NOMO-1 treated with DMSO at 0.1 percent for 48 hours (cell line): ENCODE data around the gene RGS19.
A peak's percentile ranks its signal among the peaks of the same experiment; 100 is the strongest.

Source experiments
- DNase-seq: peaks from one replicate; lab custom pipeline; 2025; ENCODE audit not compliant: unreplicated experiment; lab: John Stamatoyannopoulos, UW

RGS19 gene

DNA sequence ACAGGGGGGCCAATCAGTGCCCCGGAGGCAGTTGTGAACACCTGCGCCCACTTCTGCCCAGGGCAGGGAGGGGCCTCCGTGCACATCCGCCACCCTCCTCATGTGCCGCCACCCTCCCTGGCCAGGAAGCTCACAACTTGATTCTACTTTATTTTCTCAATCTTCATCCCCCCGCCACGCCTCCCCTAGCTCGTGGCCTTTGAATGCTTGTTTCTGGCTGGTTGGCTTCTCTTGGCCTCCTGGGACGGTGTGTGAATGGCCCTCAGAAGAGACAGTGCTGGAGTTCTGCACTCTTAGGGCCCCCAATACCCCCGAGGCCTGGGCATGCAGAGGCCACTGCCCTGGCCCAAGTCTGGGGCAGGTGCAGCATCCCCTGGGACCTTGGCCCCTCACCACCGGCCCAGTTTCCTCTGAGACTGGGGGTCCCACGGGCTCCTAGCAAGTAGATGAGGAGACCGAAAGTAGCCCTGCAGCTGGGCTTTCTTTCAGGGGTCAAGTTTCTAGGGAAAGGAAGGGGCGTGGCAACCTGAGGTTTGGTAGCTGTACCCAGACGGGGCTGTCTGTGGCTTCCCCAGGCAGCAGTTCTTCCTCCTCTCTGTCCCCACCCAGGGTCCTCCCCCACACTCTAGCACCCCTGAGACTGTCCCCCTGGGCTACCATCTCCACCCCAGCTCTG, 1.3 kb downstream of the RGS19 start:
- peak; percentile 62 for DNase-seq

- DNase-seq, result no peak
Observed at GRCh38 chr20:64077541-64077875, 1.8 kb downstream of the RGS19 start.

- peak; percentile 74 for DNase-seq
Observed at GRCh38 chr20:64077094-64077493, 2.2 kb downstream of the RGS19 start.

GRCh38 chr20:64076061-64076997, 3.0 kb downstream of the RGS19 start:
- no peak for DNase-seq

DNA sequence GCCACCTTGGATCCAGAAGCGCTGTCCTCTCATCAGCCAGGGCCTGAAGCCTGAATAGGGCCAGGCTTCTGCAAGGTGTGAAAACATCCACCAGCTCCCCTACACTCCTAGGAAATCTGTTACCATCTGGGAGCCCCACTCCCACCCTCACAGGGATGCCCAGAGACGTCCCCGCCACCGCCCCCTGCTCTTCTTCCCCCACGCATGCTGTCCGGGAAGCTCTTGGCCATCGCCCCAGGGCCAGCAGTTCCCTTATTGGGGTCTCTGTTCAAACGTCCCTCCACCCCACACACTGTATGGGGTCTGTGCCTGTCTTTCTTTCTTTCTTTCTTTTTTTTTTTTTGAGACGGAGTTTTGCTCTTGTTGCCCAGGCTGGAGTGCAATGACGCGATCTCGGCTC, 3.8 kb downstream of the RGS19 start:
- no peak for DNase-seq

DNA sequence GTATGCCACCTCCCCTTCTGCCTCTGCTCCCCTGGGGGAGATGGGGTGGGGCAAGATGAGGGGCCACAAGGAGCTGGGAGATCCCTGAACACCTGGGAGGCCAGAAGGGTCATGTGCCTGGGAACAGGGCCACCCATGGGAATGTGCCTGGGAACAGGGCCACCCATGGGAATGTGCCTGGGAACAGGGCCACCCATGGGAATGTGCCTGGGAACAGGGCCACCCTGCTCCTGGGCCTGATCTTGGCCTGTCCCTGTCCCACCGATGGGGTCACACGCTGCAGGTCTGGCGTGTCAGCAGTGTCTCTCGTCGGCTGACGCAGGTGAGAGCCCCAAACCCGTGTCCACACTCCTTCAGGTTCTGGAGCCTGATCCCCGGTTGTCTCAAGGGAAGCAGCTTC, 4.4 kb downstream of the RGS19 start:
- no peak for DNase-seq

DNA sequence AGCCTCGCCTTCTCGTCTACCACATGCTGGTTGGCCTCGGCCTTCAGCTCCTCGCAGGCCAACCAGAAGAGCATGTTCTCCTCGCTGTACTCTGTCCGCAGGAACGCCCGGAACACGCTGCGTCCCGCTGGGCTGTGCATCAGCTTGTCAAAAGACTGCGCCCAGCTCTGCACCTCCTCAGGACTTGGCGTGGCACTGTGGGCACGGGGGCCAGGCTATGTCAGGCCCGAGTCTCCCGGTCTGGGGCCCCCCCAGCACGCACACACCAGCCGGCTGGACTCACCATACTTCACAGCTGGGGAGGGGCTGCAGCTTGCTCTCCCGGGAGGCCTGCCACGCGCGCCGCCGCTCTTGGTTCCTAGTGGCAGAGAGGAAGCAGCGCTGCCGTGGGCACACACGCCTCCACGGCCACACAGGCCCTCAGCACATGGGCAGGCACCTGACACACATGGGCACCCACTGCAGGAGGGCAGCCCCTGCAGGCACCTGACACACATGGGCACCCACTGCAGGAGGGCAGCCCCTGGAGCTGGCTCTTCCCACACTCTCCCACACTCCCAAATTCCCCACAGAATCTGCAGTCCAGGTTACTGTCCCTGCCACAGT, 5.0 kb downstream of the RGS19 start:
- DNase-seq, result no peak

GRCh38 chr20:64073476-64074183, 5.7 kb downstream of the RGS19 start:
- no peak for DNase-seq

- DNase-seq, result no peak
Observed at GRCh38 chr20:64072498-64073063, 6.7 kb downstream of the RGS19 start.

GRCh38 chr20:64071341-64072332, 7.7 kb downstream of the RGS19 start:
- DNase-seq, result no peak

DNA sequence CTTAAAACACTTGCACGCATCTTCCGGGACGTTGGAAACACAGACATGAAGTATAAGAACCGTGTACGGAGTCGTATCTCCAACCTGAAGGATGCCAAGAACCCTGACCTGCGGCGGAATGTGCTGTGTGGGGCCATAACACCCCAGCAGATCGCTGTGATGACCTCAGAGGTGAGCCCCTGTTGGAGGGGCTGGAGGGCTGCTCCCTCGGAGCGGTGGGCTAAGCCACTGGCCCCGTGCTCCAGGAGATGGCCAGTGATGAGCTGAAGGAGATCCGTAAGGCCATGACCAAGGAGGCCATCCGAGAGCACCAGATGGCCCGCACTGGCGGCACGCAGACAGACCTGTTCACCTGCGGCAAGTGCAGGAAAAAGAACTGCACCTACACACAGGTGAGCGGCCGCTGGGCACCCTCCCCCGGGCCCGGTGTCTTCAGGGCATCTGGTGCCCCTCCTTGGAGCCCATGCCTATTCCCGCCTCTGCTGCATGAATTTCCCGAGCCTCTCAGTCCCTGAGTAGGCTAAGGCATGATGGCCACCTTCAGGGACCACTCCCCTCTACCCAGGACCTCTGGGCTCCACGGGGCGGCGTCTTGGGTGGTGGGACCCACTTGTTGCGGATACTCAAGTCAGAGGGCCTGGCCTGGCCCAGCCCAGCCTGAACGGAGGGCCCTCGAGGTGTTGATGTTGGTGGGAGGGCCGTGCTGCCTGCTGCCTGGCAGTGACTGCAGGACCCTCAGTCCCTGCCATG, 8.9 kb downstream of the RGS19 start:
- DNase-seq, result no peak

- DNase-seq, result peak; percentile 18
Observed at GRCh38 chr20:64069614-64070243, 9.6 kb downstream of the RGS19 start.

GRCh38 chr20:64069209-64069613, 10.1 kb downstream of the RGS19 start:
- no peak for DNase-seq

- DNase-seq, result no peak
Observed at GRCh38 chr20:64068386-64069208, 10.7 kb downstream of the RGS19 start.

DNA sequence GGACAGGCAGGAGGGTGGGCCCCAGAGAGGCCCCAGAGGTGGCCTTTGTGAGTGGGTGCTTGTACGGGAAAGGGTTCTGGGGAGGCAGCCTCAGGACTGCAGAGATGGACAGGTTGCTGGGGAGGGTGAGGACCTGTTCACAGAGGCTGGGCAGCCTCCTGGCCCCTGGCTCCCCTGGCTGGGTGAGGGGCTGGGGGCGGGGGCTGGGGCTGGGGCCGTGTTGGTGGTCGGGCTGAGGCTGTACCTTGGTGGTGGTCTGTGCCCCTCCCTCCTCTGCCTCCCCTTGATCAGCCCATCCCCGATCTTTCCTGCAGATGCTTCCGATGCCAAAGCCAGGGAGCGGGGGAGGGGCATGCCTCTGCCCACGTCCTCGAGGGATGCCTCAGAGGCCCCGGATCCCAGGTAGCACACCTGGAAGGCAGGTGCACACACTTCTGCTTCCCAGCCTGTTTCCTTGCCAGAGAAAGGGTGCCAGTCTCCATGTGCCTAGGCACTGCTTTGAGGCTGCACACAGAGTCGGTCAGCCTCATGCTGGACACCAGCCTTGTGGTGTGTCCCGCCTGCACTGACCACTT, 11.5 kb downstream of the RGS19 start:
- DNase-seq, result no peak

- no peak for DNase-seq
Observed at GRCh38 chr20:64067005-64067632, 12.2 kb downstream of the RGS19 start.

GRCh38 chr20:64065974-64066343, 13.4 kb downstream of the RGS19 start:
- DNase-seq, result peak; percentile 72
